GM12864 (cell line): ENCODE data around the gene EIF5.
"Not testable (repeated sequence)": the region's sequence is repeated elsewhere in the genome, so short reads cannot be mapped to it uniquely, and the experiment has no call there.

Source experiments
- DNase-seq: peaks from one replicate; pipeline ENCODE4 v3.0.0-alpha.2; 2011; ENCODE audit warnings: low read depth
- H3K4me3 ChIP-seq: 2 replicates; pipeline ENCODE4 v1.5.1; 2011; ENCODE audit warnings: mild to moderate bottlenecking, low read depth, low read length, control low read depth
- TF ChIP-seq, protein P1 (sequence below): IDR thresholded peaks from 2 replicates; pipeline ENCODE4 v1.5.1; 2011; ENCODE audit warnings: low read depth, mild to moderate bottlenecking, moderate library complexity, low read length, control low read depth, inconsistent platforms; ENCODE audit errors: missing control alignments

The EIF5 gene

DNA sequence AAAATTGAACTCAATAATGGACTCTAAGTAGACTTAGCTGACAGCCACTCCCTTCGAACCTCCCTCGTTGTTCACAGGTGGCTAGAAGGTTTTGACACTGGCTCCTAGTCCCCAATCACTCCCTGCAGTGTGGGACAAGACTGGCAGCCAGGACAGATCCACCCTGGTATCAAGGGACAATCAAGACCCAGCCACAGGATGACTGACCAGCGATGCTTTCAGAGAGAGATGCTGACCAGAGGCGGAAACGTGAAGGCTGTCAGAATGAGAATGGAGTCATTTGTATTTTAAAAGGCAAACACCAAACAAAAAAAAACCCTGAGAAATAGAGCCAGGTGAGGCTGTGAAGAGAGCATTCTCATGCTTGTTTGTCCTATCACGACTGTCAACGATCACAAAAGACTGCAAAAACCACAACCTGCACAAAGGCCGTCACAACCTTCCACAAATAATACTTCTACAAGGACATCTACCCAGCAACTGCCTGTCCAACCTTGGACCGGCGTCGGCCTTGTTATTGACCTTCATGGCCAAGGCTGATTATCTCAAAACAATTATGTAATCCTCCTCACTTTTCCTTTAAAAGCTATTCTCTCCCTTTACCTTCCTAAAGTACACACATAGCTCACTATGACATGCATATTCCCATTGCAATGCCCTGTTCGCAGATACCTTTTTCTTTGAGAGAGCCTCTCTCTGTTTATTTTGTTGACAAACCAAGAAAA lies 13.2 kb downstream of the EIF5 start:
- TF ChIP-seq, protein P1, sequence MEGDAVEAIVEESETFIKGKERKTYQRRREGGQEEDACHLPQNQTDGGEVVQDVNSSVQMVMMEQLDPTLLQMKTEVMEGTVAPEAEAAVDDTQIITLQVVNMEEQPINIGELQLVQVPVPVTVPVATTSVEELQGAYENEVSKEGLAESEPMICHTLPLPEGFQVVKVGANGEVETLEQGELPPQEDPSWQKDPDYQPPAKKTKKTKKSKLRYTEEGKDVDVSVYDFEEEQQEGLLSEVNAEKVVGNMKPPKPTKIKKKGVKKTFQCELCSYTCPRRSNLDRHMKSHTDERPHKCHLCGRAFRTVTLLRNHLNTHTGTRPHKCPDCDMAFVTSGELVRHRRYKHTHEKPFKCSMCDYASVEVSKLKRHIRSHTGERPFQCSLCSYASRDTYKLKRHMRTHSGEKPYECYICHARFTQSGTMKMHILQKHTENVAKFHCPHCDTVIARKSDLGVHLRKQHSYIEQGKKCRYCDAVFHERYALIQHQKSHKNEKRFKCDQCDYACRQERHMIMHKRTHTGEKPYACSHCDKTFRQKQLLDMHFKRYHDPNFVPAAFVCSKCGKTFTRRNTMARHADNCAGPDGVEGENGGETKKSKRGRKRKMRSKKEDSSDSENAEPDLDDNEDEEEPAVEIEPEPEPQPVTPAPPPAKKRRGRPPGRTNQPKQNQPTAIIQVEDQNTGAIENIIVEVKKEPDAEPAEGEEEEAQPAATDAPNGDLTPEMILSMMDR, result no peak
- no peak for DNase-seq
- H3K4me3 ChIP-seq, result no peak overlapping the region

DNA sequence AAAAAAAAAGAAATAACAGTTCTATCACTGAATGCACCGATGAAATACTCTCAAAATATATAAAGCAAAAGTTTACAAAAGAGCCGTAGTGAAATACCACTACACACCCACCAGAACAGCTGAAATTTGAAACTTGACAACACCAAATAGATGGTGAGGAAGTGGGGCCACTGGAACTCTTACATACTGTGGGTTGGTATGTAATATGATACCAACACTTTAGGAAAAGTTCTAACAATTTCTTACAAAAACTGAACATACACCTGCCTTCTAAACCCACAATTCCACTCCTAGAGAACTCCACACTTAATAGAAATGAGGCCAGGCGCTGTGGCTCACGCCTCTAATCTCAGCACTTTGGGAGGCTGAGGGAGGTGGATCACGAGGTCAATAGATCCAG lies 14.1 kb downstream of the EIF5 start:
- H3K4me3 ChIP-seq, result no peak overlapping the region
- no peak for DNase-seq
- TF ChIP-seq, protein P1, result no peak

GRCh38 chr14:103349982-103350381 lies 15.9 kb downstream of the EIF5 start:
- DNase-seq, result no peak
- no peak overlapping the region for H3K4me3 ChIP-seq
- TF ChIP-seq, protein P1, result no peak

- DNase-seq, result no peak
- TF ChIP-seq, protein P1, result no peak
- no peak overlapping the region for H3K4me3 ChIP-seq
Observed at GRCh38 chr14:103353362-103353761, 19.3 kb downstream of the EIF5 start.

DNA sequence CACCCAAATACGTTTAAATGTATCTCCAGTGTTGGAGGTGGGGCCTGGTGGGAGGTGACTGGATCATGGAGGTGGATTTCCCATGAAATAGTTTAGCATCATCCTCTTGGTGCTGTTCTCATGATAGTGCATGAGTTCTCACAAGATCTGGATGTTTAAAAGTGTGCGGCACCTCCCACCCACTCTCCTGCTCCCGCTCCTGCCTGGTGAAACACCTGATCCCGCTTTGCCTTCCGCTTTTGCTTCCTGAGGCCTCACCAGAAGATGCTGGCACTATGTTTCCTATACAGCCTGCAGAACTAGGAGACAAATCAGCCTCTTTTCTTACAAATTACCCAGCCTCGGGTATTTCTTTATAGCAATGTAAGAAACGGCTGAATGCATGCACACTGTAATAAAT lies 20.1 kb downstream of the EIF5 start:
- no peak for DNase-seq
- no peak overlapping the region for H3K4me3 ChIP-seq
- TF ChIP-seq, protein P1, result no peak

GRCh38 chr14:103356024-103356682 lies 22.1 kb downstream of the EIF5 start:
- TF ChIP-seq, protein P1, result no peak
- no peak overlapping the region for H3K4me3 ChIP-seq
- no peak for DNase-seq

DNA sequence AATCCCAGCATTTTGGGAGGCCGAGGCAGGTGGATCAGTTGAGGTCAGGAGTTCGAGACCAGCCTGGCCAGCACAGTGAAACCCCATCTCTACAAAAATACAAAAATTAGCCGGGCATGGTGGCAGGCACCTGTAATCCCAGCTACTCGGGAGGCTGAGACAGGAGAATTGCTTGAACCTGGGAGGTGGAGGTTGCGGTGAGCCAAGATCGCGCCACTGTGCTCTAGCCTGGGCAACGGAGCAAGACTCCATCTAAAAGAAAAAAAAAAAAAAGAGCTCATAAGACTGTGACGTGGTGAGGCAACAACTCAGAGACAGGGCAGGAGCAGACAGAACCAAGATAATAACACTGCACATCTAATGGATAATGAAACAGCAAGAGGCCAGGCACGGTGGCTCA lies 23.5 kb downstream of the EIF5 start:
- DNase-seq, H3K4me3 ChIP-seq: not testable (repeated sequence)
